ENCODE measurements around the gene GGCX.

The GGCX gene

DNA sequence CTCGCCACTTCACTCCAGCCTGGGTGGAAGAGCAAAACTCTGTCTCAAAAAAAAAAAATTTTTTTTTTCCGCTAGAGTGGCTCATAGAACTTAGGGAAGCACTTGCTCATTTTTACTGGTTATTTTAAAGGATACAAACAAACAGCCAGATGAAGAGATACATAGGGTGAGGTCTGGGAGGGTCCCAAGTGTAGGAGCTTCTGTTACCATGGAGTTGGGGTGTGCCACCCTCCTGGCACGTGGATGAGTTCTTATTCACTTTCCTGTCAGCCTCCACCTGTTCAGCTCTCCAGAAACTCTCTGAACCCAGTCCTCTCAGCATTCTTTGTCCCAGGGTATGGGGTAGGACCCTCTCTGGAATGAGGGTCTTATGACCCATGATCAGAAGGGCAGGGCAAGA lies 27.2 kb downstream of the GGCX start:
- no peak overlapping the region for H2AFZ ChIP-seq (ENCODE audit: low read length)
- no peak overlapping the region for H3K9ac ChIP-seq (ENCODE audit: low read length)
- H3K4me3 ChIP-seq (ENCODE audit: low read depth, low read length, poor library complexity, severe bottlenecking), result no peak overlapping the region
- H3K4me2 ChIP-seq (ENCODE audit: low read length), result no peak overlapping the region
- 0 out of 2 replicates have a peak, but pooled peaks cover 2% of the 10 kb centered on the region for H3K9me3 ChIP-seq (ENCODE audit: low read length)
- no peaks in the 10 kb centered on the region for H3K9me2 ChIP-seq (ENCODE audit: low read depth, low read length)
- no peaks in the 10 kb centered on the region for H3F3A ChIP-seq (ENCODE audit: insufficient read depth, low read length)
- peaks cover under 1% of the 10 kb centered on the region for H3K36me3 ChIP-seq (ENCODE audit: insufficient read depth, low read length)
- peaks cover 12% of the 10 kb centered on the region for H3K4me1 ChIP-seq (ENCODE audit: insufficient read depth, low read length, severe bottlenecking)
- H4K20me1 ChIP-seq (ENCODE audit: insufficient read depth, low read length), result no peaks in the 10 kb centered on the region
- H3K27ac ChIP-seq (ENCODE audit: low read depth, low read length, poor library complexity, severe bottlenecking), result no peak overlapping the region
- TF ChIP-seq, protein P1, sequence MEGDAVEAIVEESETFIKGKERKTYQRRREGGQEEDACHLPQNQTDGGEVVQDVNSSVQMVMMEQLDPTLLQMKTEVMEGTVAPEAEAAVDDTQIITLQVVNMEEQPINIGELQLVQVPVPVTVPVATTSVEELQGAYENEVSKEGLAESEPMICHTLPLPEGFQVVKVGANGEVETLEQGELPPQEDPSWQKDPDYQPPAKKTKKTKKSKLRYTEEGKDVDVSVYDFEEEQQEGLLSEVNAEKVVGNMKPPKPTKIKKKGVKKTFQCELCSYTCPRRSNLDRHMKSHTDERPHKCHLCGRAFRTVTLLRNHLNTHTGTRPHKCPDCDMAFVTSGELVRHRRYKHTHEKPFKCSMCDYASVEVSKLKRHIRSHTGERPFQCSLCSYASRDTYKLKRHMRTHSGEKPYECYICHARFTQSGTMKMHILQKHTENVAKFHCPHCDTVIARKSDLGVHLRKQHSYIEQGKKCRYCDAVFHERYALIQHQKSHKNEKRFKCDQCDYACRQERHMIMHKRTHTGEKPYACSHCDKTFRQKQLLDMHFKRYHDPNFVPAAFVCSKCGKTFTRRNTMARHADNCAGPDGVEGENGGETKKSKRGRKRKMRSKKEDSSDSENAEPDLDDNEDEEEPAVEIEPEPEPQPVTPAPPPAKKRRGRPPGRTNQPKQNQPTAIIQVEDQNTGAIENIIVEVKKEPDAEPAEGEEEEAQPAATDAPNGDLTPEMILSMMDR (IDR thresholded peaks at IDR 0.05; ENCODE audit: low read length), result no peak
- no peak for TF ChIP-seq EZH2 (IDR thresholded peaks at IDR 0.05; ENCODE audit: borderline replicate concordance, low read length)
- H3K79me2 ChIP-seq (ENCODE audit: insufficient read depth, low read length), result peaks cover under 1% of the 10 kb centered on the region
- no peaks in the 10 kb centered on the region for H3K27me3 ChIP-seq (ENCODE audit: insufficient read depth, low read length)

DNA sequence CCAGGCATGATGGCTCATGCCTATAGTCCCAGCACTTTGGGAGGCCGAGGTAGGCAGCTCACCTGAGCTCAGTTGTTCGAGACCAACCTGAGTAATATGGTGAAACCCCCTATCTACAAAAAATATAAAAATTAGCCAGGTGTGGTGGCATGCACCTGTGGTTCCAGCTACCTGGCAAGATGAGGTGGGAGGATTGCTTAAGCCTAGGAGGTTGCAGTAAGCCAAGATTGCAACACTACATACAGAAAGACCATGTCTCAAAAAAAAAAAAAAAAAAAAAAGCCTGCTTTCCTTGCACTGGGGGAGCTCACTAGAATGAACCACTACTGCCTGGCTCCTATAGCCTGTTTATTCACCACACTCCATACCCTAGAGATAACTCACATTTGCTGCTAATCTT lies 29.7 kb downstream of the GGCX start:
- Histone ChIP-seq H3K4me3 (ENCODE audit: low read depth, low read length, poor library complexity, severe bottlenecking) (no peak overlapping the region), H3K4me2 (ENCODE audit: low read length) (no peak overlapping the region), H3K27me3 (ENCODE audit: insufficient read depth, low read length) (no peaks in the 10 kb centered on the region; the same call in 1 of the 2 replicates), H3K79me2 (ENCODE audit: insufficient read depth, low read length) (no peaks in the 10 kb centered on the region), H3K9me2 (ENCODE audit: low read depth, low read length) (no peaks in the 10 kb centered on the region), H4K20me1 (ENCODE audit: insufficient read depth, low read length) (no peaks in the 10 kb centered on the region), H3F3A (ENCODE audit: insufficient read depth, low read length) (no peaks in the 10 kb centered on the region), H3K36me3 (ENCODE audit: insufficient read depth, low read length) (no peaks in the 10 kb centered on the region; the same call in 1 of the 2 replicates), H3K9me3 (ENCODE audit: low read length) (0 out of 2 replicates have a peak, but pooled peaks cover 2% of the 10 kb centered on the region), H3K4me1 (ENCODE audit: insufficient read depth, low read length, severe bottlenecking) (no peaks in the 10 kb centered on the region), H3K27ac (ENCODE audit: low read depth, low read length, poor library complexity, severe bottlenecking) (no peak overlapping the region), H2AFZ (ENCODE audit: low read length) (no peak overlapping the region), H3K9ac (ENCODE audit: low read length) (no peak overlapping the region)
- TF ChIP-seq, protein P1 (IDR thresholded peaks at IDR 0.05; ENCODE audit: low read length), result no peak
- no peak for TF ChIP-seq EZH2 (IDR thresholded peaks at IDR 0.05; ENCODE audit: borderline replicate concordance, low read length)

DNA sequence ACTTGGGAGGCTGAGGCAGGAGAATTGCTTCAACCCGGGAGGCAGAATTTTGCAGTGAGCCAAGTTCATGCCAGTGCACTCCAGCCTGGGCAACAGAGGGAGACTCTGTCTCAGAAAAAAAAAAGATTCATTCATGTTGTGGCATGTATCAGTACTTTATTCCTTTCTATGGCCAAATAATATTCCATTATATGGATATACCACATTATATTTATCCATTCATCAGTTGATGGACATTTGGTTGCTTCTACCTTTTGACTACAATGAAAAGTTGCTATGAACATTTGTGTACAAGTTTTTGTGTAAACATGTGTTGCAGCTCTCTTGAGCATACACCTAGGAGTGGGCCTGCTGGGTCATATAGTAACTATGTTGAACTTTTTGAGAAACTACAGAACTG lies 31.5 kb downstream of the GGCX start:
- H3K4me1 ChIP-seq (ENCODE audit: insufficient read depth, low read length, severe bottlenecking), result no peaks in the 10 kb centered on the region
- H3K27me3 ChIP-seq (ENCODE audit: insufficient read depth, low read length), result no peaks in the 10 kb centered on the region; the same call in 1 of the 2 replicates
- H3K4me3 ChIP-seq (ENCODE audit: low read depth, low read length, poor library complexity, severe bottlenecking), result no peak overlapping the region
- no peaks in the 10 kb centered on the region for H3K9me2 ChIP-seq (ENCODE audit: low read depth, low read length)
- H3K4me2 ChIP-seq (ENCODE audit: low read length), result no peak overlapping the region
- H3K36me3 ChIP-seq (ENCODE audit: insufficient read depth, low read length), result no peaks in the 10 kb centered on the region; the same call in 1 of the 2 replicates
- no peaks in the 10 kb centered on the region for H4K20me1 ChIP-seq (ENCODE audit: insufficient read depth, low read length)
- H3K79me2 ChIP-seq (ENCODE audit: insufficient read depth, low read length), result no peaks in the 10 kb centered on the region
- TF ChIP-seq, protein P1 (IDR thresholded peaks at IDR 0.05; ENCODE audit: low read length), result no peak
- TF ChIP-seq EZH2 (IDR thresholded peaks at IDR 0.05; ENCODE audit: borderline replicate concordance, low read length), result no peak
- no peak overlapping the region for H3K9ac ChIP-seq (ENCODE audit: low read length)
- H3K9me3 ChIP-seq (ENCODE audit: low read length), result 0 out of 2 replicates have a peak, but pooled peaks cover 2% of the 10 kb centered on the region
- H3K27ac ChIP-seq (ENCODE audit: low read depth, low read length, poor library complexity, severe bottlenecking), result no peak overlapping the region
- no peaks in the 10 kb centered on the region for H3F3A ChIP-seq (ENCODE audit: insufficient read depth, low read length)
- H2AFZ ChIP-seq (ENCODE audit: low read length), result no peak overlapping the region
